Transverse colon (tissue), 4 donors: Measurements from ENCODE around the gene CDK12. TPM values are rescaled to one million over a fixed set of nuclear protein-coding genes. Genes with fewer than 3 reads are reported as not detected.
"Not testable (repeated sequence)": the region's sequence is repeated elsewhere in the genome, so short reads cannot be mapped to it uniquely, and the experiment has no call there.

ENCODE experiments used
- DNase-seq: peaks from one replicate; pipeline ENCODE4 v3.0.0-alpha.2; 2019
- H3K27ac ChIP-seq, 4 donors: fragments of 200-600 bp; sonication (generic); 2 replicates each; pipeline ENCODE4 v1.5.1; 2016 to 2018; ENCODE audit warnings: inconsistent platforms in 4 of 4
- H3K27me3 ChIP-seq: fragments of 200-600 bp; sonication (generic); 2 replicates; pipeline ENCODE4 v1.5.1; 2017; ENCODE audit warnings: inconsistent platforms
- H3K36me3 ChIP-seq, 4 donors: fragments of 200-600 bp; sonication (generic); 2 replicates each; pipeline ENCODE4 v1.5.1; 2017 to 2019; ENCODE audit warnings: inconsistent platforms in 4 of 4
- H3K4me1 ChIP-seq, 4 donors: fragments of 200-600 bp; sonication (generic); 2 replicates each; pipeline ENCODE4 v1.5.1; 2017 to 2020; ENCODE audit warnings: inconsistent platforms in 4 of 4
- H3K4me3 ChIP-seq, 4 donors: fragments of 200-600 bp; sonication (generic); 1 replicate in 1 of 4; 2 replicates in 3 of 4; pipeline versions ENCODE4 v1.5.1 to v1.6.1; 2017 to 2019; ENCODE audit warnings: inconsistent platforms in 4 of 4
- H3K9me3 ChIP-seq, 2 donors: fragments of 200-600 bp; sonication (generic); 2 replicates each; pipeline ENCODE4 v1.5.1; 2017 to 2019; ENCODE audit warnings: inconsistent platforms in 2 of 2
- CTCF ChIP-seq, 5 experiments: fragments of 200-600 bp in 3 of 5; fragments of 450-650 bp in 2 of 5; sonication (generic) in 3 of 5; IDR thresholded peaks; 1 replicate in 2 of 5; 2 replicates in 3 of 5; pipeline ENCODE4 v1.5.1; 2016 to 2017; ENCODE audit warnings: antibody characterized with exemption in 5 of 5, inconsistent platforms in 3 of 5, mild to moderate bottlenecking in 2 of 5, moderate library complexity in 1 of 5
- EP300 ChIP-seq: sonication (generic); formaldehyde crosslinking; IDR thresholded peaks from one replicate; pipeline ENCODE4 v1.6.1; 2017; ENCODE audit warnings: antibody characterized with exemption, low read depth
- POLR2A ChIP-seq: fragments of 450-650 bp; IDR thresholded peaks from one replicate; pipeline ENCODE4 v1.6.1; 2016; ENCODE audit warnings: antibody characterized with exemption, mild to moderate bottlenecking, moderate library complexity
- POLR2AphosphoS5 ChIP-seq, 3 donors: sonication (generic); formaldehyde crosslinking; IDR thresholded peaks; one replicate each; pipeline ENCODE4 v1.6.1; 2016; ENCODE audit warnings: antibody characterized with exemption in 3 of 3
- WGBS, 2 donors: methylation state at CpG; one replicate each; pipeline ENCODE4 v1.1.5; 2018; ENCODE audit warnings: low coverage in 1 of 2; 5-methylcytosine and 5-hydroxymethylcytosine counted together
- in situ Hi-C, 4 donors: fragments of 200-750 bp; cut with MboI; loops; one replicate each; pipeline versions ENCODE4 v1.15.0 to v1.15.1; 2017; ENCODE audit warnings: low sequenced_read_pairs in 3 of 4, low pct_ligation_motif_present in 1 of 4, low pct_unique_long_range_greater_than_20kb in 1 of 4
- intact Hi-C: fragments of 100-400 bp; cut with DNase I; formaldehyde crosslinking; loops from one replicate; pipeline ENCODE4 v1.15.1; 2023; ENCODE audit warnings: low total_unique reads
- total RNA-seq, 4 donors: library from RNA; depleted of rRNA; stranded (reverse); fragments of >200 nt; gene quantifications; one replicate each; pipeline ENCODE4 v1.1.0, GENCODE V29; 2016

Gene CDK12
- total RNA-seq, 4 donors from 2014 or later: 31.4 to 66.5 (median 49.4) TPM

- in situ Hi-C loops: no loop called here
- intact Hi-C loops: no loop called here
Measured at GRCh38 chr17:39487946-39488345, 26.7 kb downstream of the CDK12 start.

GRCh38 chr17:39496921-39497320, 35.6 kb downstream of the CDK12 start:
- H3K9me3 ChIP-seq, DNase-seq, H3K27me3 ChIP-seq, H3K27ac ChIP-seq, H3K4me1 ChIP-seq, H3K4me3 ChIP-seq, in situ Hi-C loops, intact Hi-C loops: not testable (repeated sequence)
- WGBS, 2 donors: 92 to 95% methylated on average over 4 to 12 of the region's 12 CpGs
- peaks cover 0 to 84% (median 39%) of the 10 kb centered on the region in 4 donors for H3K36me3 ChIP-seq

More at GRCh38 chr17:39487946-39488345, 26.7 kb downstream of the CDK12 start:
- no peak overlapping the region for H3K27ac ChIP-seq
- 85 to 97% methylated on average over 2 to 4 of the region's 4 CpGs for WGBS, 2 donors
- no peaks in the 10 kb centered on the region for H3K4me1 ChIP-seq
- no peaks in the 10 kb centered on the region for H3K27me3 ChIP-seq
- H3K9me3 ChIP-seq: no peaks in the 10 kb centered on the region
- no peak for DNase-seq
- H3K4me3 ChIP-seq: no peak overlapping the region
- H3K36me3 ChIP-seq: peaks cover 0 to 29% (median 10%) of the 10 kb centered on the region in 4 donors
- TF ChIP-seq EP300 (no peak), CTCF (IDR thresholded peaks at IDR 0.05) (no peak), POLR2A (no peak), POLR2AphosphoS5 (IDR thresholded peaks at IDR 0.05) (no peak)

- Histone ChIP-seq H3K36me3 (peaks cover 0 to 51% (median 24%) of the 10 kb centered on the region in 4 donors), H3K4me1 (no peaks in the 10 kb centered on the region), H3K9me3 (no peaks in the 10 kb centered on the region), H3K27me3 (no peaks in the 10 kb centered on the region), H3K4me3 (no peak overlapping the region), H3K27ac (no peak overlapping the region)
- TF ChIP-seq EP300 (no peak), CTCF (IDR thresholded peaks at IDR 0.05) (no peak), POLR2AphosphoS5 (IDR thresholded peaks at IDR 0.05) (no peak), POLR2A (no peak)
- in situ Hi-C loops: no loop called here
- DNase-seq: no peak
- 87 to 100% methylated on average over 2 of the region's 2 CpGs for WGBS, 2 donors
- intact Hi-C loops: no loop called here
Measured at GRCh38 chr17:39507511-39507910, 46.2 kb downstream of the CDK12 start.

- peaks cover 0 to 51% (median 24%) of the 10 kb centered on the region in 4 donors for H3K36me3 ChIP-seq
- TF ChIP-seq POLR2A (no peak), EP300 (no peak), CTCF (IDR thresholded peaks at IDR 0.05) (no peak), POLR2AphosphoS5 (IDR thresholded peaks at IDR 0.05) (no peak)
- WGBS, 2 donors: 77 to 95% methylated on average over 2 of the region's 2 CpGs
- in situ Hi-C loops: no loop called here
- no peaks in the 10 kb centered on the region for H3K9me3 ChIP-seq
- DNase-seq: no peak
- no peak overlapping the region for H3K4me3 ChIP-seq
- no peaks in the 10 kb centered on the region for H3K27me3 ChIP-seq
- no peaks in the 10 kb centered on the region for H3K4me1 ChIP-seq
- H3K27ac ChIP-seq: no peak overlapping the region
- intact Hi-C loops: no loop called here
Measured at GRCh38 chr17:39508987-39509386, 47.7 kb downstream of the CDK12 start.

- Histone ChIP-seq H3K36me3 (peaks cover 0 to 94% (median 46%) of the 10 kb centered on the region in 4 donors), H3K4me1 (no peaks in the 10 kb centered on the region), H3K9me3 (no peaks in the 10 kb centered on the region), H3K4me3 (no peak overlapping the region), H3K27me3 (no peaks in the 10 kb centered on the region), H3K27ac (no peak overlapping the region)
- intact Hi-C loops (no loop called here), in situ Hi-C loops (no loop called here)
- TF ChIP-seq POLR2A: no peak
- no peak for TF ChIP-seq CTCF (IDR thresholded peaks at IDR 0.05)
- no peak for TF ChIP-seq POLR2AphosphoS5 (IDR thresholded peaks at IDR 0.05)
- TF ChIP-seq EP300: no peak
- WGBS, 2 donors: 86 to 89% methylated on average over 3 of the region's 3 CpGs
- no peak for DNase-seq
Measured at GRCh38 chr17:39513309-39513708, 52.0 kb downstream of the CDK12 start.
